ENCODE measurements around the gene RNF5. TPM values are rescaled to one million over a fixed set of nuclear protein-coding genes. Genes with fewer than 3 reads are reported as not detected.

RNF5 gene
- polyA plus RNA-seq, 1 of the 3 experiments (the other 2 are of a cell fraction): 110 TPM

DNA sequence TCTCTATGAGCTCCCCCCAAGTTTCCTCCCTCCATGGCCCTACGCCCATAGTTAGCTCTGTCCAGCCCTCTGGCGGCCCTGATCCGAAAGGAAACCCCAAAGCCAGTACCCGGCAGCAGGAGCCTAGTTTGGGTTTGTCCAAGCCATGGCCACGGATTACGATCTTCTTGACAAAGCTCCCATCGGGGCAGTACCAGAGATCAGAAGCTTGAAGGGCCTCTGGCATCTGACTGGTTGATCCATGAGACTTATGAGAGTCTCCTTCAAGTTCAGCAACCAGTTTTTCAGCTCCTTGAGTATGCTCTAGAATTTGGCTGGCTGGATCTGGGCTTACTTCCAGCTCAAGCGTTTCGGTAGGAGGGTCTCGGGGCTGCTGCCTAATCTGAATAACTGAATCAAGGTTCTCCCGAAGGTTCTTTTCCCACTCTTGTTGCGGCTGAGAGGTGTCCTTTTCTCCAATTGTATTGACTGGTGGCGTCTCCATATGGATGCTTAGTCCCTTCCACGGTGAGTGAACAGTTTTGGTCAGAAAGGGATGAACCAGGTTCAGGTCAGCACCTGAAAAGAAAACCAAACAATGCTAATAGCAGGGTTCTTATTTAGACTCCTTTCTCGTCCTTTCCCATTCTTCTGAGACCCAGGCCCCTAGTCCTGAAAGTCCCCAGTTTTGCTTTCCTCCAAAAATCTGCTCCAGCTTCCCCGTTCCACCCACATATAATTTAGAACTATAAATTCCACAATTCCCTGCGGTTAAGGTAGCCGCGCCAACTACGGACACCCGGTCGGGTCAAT lies 48.7 kb upstream of the RNF5 start:
- WGBS (ENCODE audit: low lambda C conversion rate): 30% methylated on average over 20 of the region's 22 CpGs

GRCh38 chr6:32131439-32131948 lies 46.7 kb upstream of the RNF5 start:
- H3K27me3 ChIP-seq (ENCODE audit: insufficient read depth): no peaks in the 10 kb centered on the region
- H4K20me1 ChIP-seq (ENCODE audit: insufficient read depth): no peaks in the 10 kb centered on the region
- H3F3A ChIP-seq (replicated peaks; ENCODE audit: insufficient read depth): peaks cover 5% of the 10 kb centered on the region
- peaks cover 17 to 22% of the 10 kb centered on the region in 2 experiments; a peak in 3 of 4 replicates for H3K4me1 ChIP-seq (ENCODE audit: control insufficient read depth in 1 of 2, insufficient read depth in 2 of 2, low read depth in 1 of 2, low read length in 1 of 2)
- no peak overlapping the region for H2AFZ ChIP-seq (ENCODE audit: low read depth)
- H3K4me2 ChIP-seq: no peak overlapping the region
- no peak for DNase-seq
- no peak overlapping the region for H3K9ac ChIP-seq
- 97% methylated on average over 14 of the region's 14 CpGs for WGBS (ENCODE audit: low lambda C conversion rate)
- TF ChIP-seq EP300 (IDR thresholded peaks at IDR 0.05; ENCODE audit: borderline replicate concordance in 1 of 2, low read depth in 1 of 2, low read length in 1 of 2): no peak
- TF ChIP-seq SIN3A (IDR thresholded peaks at IDR 0.05; ENCODE audit: borderline replicate concordance, low read depth, low read length): no peak
- TF ChIP-seq EZH2phosphoT487 (IDR thresholded peaks at IDR 0.05; ENCODE audit: borderline replicate concordance, low read depth): no peak
- TF ChIP-seq RFX5 (IDR thresholded peaks at IDR 0.05; ENCODE audit: low read length): no peak
- TF ChIP-seq TAF1 (IDR thresholded peaks at IDR 0.05; ENCODE audit: borderline replicate concordance, low read depth, low read length): no peak
- no peaks in the 10 kb centered on the region for H3K9me3 ChIP-seq
- no peak overlapping the region for H3K27ac ChIP-seq (ENCODE audit: low read depth in 2 of 2, low read length in 1 of 2)
- no peak overlapping the region for H3K4me3 ChIP-seq (ENCODE audit: low read depth in 2 of 2, low read length in 1 of 2)
- peaks cover 25% of the 10 kb centered on the region; the same call in 1 of the 2 replicates for H3K79me2 ChIP-seq (ENCODE audit: insufficient read depth)
- no peaks in the 10 kb centered on the region for H3K9me2 ChIP-seq
- ChIA-PET POLR2A (no interaction called here), CTCF (interaction anchor here (6.2 kb wide), 1 partner anchor 14 kb away, joined by 43 read pairs; no protein-coding TSS in a partner anchor)
- peaks cover 0 to 1% of the 10 kb centered on the region in 2 experiments for H3K36me3 ChIP-seq (replicated peaks in 1 of 2; ENCODE audit: control insufficient read depth in 1 of 2, insufficient read depth in 2 of 2, low read length in 1 of 2)

More for the DNA sequence above, 48.7 kb upstream of the RNF5 start:
- CTCF ChIA-PET: interaction anchor here (0.6 to 6.2 kb wide), 9 partner anchors 12 to 171 kb away, joined by 3 to 43 read pairs (median 5); partner anchors contain the start of gene TNXB
- Histone ChIP-seq H3K79me2 (ENCODE audit: insufficient read depth) (peaks cover 33% of the 10 kb centered on the region; the same call in 1 of the 2 replicates), H3K4me3 (ENCODE audit: low read depth in 2 of 2, low read length in 1 of 2) (peak overlapping the region; percentile 58 to 97), H3K9me2 (no peaks in the 10 kb centered on the region), H3K27ac (ENCODE audit: low read depth in 2 of 2, low read length in 1 of 2) (peak overlapping the region; percentile 66 to 83), H4K20me1 (ENCODE audit: insufficient read depth) (no peaks in the 10 kb centered on the region), H3K4me2 (peak overlapping the region; percentile 98), H3K9me3 (no peaks in the 10 kb centered on the region), H2AFZ (ENCODE audit: low read depth) (peak overlapping the region; percentile 89), H3K4me1 (ENCODE audit: control insufficient read depth in 1 of 2, insufficient read depth in 2 of 2, low read depth in 1 of 2, low read length in 1 of 2) (peaks cover 18 to 22% of the 10 kb centered on the region in 2 experiments; a peak in 3 of 4 replicates), H3K27me3 (ENCODE audit: insufficient read depth) (no peaks in the 10 kb centered on the region), H3K9ac (peak overlapping the region; percentile 83), H3F3A (replicated peaks; ENCODE audit: insufficient read depth) (peaks cover 5% of the 10 kb centered on the region), H3K36me3 (replicated peaks in 1 of 2; ENCODE audit: control insufficient read depth in 1 of 2, insufficient read depth in 2 of 2, low read length in 1 of 2) (peaks cover 9 to 10% of the 10 kb centered on the region in 2 experiments)
- peak; percentile 86 for TF ChIP-seq NFIC (IDR thresholded peaks at IDR 0.05; ENCODE audit: borderline replicate concordance)
- no peak for TF ChIP-seq USF2 (IDR thresholded peaks at IDR 0.05; ENCODE audit: borderline replicate concordance, low read depth, low read length)
- no peak for TF ChIP-seq JUND (IDR thresholded peaks at IDR 0.05)
- TF ChIP-seq ELF1 (IDR thresholded peaks at IDR 0.05): no peak; the same call in 1 of the 2 replicates
- DNase-seq: no peak
- POLR2A ChIA-PET: interaction anchor here (0.9 to 1.9 kb wide), 6 partner anchors 11 to 66 kb away, joined by 3 to 6 read pairs (median 3); partner anchors contain the start of gene AGPAT1

All from SK-N-SH (cell line).